Epidermal melanocyte (primary cell): Measurements from ENCODE around the gene NT5C1A.

Experiments
- DNase-seq: peaks from one replicate; pipeline ENCODE4 v3.0.0; 2011; ENCODE audit warnings: low spot score; ENCODE audit not compliant: insufficient read length

NT5C1A gene

DNA sequence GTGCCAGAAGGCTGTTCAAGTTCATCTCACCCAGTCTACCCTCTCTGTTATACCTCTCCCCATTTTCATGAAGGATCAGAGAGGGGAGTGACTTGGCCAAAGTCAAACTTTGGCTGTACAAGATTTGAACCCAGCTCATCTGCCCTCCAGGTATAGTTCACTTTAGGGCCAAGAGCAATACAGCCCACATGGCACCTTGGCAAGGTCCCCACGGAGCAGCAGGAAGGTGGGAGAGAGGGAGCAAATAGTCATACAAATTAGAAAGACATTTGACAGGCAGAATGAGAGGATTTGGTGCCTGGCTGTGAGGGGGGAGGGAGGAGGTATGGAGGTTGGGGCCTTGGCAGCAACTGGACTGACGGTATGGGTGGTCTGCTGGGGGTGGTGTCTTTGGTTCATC lies 18.3 kb upstream of the NT5C1A start:
- DNase-seq, result no peak

DNA sequence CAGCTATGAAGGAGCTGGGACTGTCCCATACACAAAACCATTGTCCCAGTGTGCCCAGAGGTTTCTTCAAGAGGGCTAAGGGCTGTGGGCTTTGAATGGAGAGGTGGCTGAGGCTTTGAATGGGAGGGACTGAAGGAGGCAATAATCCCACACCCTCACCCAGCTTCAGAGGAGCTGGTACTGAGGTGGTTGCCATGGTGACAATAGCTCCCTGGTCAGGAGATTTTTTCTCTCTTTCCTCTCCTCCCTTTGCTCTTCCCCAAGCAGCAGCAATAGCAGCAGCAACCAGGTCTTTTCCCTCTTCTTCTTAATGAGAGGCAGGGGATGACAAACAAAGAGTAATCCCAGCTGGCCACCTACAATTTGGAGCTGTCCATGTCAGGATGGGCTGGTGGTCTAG lies 17.7 kb upstream of the NT5C1A start:
- DNase-seq, result no peak

DNA sequence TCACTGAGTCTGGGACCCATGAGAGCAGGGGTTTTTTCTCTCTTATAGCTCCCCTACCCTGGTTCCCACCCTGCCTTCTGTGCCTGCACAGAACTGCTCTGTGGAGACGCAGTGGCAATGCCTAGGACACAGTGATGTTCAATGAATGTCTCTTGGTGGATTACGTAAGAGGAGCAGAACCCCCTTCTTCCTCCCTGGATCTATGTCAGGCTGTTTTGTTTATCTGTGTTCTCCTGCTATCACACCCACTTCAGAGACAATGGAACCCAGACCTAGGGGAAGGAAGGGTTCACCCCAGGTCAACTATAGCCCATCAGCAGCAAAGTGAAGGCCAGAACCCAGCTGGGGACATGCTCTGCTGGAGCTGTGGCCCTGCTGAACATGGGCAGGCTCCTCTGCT lies 17.3 kb upstream of the NT5C1A start:
- no peak for DNase-seq

DNA sequence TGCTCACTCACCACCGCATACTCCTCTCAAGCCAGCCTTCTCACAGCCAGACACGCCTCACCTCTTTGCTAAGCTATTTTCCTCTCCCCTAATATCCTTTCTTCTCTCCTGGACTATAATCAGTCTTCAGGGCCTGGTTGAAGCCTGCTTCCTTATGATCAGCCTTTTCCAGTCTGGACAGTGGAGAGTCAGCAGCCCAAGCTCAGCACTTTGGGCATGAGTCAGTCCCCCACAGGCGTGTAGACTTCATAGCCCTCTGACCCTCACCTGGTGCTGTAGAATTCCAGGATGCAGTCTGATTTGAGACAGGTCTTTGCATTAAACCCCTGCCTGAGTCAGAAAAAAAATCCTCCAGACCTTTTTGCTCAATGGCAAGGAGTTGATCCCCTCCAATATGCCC lies 16.8 kb upstream of the NT5C1A start:
- no peak for DNase-seq

DNA sequence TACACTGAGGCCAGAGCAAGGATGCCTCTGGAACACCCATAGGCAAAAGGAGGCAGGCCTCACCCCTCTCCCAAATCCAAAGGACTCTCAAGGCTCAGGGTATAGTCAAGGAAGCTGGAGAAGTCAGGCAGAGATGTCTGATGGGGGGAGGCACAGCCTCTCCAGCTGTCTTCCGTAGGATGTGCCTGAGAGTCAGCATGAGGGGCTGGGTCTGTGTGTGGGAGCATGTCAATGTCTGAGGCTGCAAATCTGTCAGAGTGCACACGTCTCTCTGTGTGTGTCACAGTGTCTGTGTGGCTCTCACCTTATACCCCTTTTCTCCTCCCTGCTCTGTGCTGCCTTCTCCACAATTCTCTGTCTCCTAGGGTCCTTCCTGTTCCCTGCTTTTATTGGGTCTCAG lies 15.3 kb upstream of the NT5C1A start:
- DNase-seq, result no peak

DNA sequence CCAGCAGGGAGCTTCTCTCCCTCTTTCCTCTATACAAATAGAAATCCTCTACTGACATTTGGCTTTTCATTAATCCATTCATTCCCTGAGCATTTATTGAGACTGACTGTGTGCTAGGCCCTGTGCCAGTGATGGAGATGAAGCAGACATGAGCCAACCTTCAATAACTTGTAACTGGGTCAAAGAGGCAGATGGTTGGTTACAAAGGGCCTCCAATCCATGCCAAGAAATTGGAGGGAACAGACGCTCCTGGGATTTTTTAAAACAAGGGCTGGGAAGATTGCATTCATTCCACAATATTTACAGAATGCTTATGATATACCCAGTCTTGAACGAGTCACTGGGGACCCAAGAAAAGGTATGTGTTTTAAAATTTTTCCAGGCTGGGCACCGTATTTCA lies 13.2 kb upstream of the NT5C1A start:
- DNase-seq, result no peak

DNA sequence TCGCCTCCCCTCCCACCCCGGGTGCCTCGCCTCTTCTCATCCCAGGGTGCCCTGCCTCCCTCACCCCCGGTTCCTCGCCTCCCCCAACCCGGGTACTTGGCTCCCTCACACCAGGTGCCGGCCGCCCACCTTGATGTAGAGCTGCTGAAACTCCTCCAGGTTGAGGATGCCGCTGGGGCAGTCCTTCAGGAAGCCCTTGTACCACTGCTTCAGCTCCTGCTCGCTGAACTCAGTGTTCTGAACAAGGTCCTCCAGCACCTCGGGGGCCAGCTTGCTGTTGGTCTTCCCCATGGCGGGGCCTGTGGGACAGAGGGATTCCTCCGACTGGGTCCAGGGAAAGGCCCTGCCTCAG lies 12.4 kb upstream of the NT5C1A start:
- no peak for DNase-seq

DNA sequence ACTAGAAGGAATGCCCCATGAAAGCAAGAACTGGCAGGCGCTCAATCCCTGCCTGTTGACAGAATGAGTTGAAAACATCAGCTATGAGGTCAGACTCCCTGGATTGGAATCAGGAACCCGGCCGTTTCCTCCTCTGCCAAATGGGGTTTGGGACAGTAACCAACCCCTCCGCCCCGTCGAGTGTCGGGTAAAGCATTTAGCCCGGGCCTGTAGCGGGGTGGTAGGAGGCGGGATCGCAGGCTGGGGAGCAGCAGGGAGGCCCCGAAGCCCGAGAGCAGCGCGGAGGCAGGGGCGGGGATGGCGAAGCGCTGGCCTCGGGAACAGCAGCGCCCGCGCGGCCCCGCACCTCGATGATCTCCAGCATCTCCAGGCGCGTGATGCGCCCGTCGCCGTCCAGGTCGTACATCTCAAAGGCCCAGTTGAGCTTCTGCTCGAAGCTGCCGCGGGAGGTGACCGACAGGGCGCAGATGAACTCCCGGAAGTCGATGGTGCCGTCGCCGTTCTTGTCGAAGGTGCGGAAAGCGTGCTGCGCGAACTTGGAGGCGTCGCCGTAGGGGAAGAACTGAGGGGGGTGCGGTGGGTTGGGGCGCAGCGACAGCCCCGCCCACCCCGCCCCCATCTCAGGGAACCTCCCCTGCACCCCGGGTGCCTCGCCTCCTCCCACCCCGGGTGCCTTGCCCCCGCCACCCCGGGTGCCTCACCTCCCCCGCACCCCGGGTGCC lies 11.8 kb upstream of the NT5C1A start:
- DNase-seq, result no peak

DNA sequence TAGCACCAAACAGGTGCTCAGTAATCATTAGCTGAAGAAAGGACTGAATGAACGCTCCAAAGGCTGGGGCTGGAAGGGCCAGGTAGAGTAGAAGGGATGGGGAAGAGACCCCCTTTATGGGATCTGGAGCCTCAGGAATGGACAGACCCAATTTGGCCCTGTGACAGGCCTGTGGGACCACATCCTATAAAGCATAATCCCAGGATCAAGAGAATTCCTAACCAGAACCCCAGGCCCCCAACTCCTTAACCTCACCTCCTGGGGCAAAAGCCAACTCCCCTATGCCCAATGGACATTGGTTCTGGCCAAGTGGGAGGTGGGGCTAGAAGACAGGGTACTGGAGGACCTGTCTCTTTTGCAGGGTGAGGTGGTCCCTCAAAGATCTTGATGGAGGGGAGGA lies 10.1 kb upstream of the NT5C1A start:
- DNase-seq, result no peak

DNA sequence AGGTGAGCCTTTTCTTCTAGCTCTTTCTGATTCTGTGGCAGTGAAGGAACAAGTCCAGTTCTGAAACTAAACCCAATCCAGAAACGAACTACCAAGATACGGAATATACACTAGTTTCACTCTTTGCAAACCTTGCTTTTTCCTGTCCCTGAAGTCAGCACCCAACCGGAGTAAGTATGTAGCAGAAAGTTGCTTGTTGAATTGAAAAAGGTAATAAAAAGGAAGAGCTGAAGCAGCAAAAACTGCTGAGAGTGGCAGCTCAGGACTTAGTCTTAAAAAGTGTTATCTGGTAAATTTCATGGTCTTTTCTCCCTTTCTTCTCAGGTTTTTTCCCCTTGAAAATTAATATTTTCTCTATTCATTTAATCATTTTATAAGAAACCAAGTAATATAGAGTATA lies 9.4 kb upstream of the NT5C1A start:
- no peak for DNase-seq

DNA sequence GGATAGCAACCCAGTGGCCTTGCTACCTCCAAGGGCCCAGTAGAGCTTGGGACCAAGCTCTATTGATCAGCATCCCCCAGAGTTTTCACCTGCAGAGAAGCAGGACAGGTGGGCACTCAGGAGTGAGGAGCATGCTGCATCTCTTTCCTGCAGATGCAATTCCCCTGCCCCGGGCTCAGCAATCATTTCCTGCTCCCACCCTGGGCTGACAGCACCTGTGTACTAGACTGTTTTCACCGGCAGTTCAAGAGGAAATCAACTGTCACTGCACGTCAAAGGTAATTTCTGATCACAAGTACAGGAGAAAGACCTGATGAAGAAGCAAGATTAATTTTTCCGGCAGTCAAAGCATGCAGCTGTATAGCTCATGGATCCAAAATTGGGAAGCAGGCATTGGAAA lies 8.8 kb upstream of the NT5C1A start:
- DNase-seq, result no peak

DNA sequence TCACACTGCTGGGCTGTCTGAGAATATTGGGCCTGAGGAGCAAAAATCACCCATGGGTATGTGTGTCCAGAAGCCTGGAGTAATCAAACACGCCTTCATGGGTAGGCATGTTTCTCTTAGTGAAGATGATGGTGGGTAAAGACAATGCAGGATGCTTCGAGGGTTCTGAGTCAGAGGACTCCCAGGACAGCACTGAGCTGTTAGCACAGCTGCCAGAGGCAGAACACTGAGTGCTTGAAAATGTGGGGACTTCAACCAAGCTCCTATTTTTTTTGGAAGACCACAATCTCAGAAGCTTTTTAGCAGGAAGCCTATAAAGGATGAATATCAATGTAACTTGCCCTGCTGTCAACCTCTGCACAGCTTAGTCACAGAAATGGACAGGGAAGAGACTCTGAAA lies 7.9 kb upstream of the NT5C1A start:
- no peak for DNase-seq

DNA sequence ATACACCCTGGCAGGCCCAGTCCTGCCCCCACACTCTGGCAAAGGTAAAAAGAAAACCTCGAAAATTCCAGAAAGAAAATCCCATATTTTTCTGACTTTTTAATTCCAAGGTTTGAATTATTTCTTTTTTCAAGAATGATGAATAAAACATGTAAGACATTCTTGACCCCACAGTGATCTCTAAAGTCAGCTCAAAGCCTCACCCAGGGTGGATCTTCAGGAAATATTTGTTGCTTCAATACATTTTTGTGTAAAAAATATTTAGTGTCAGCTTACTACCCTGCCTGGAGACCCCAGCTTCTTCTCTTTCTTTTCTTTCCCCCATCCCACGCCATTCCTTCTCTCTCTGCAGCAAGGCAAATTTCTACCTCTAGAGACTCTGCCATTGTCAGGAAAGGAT lies 7.0 kb upstream of the NT5C1A start:
- DNase-seq, result no peak

DNA sequence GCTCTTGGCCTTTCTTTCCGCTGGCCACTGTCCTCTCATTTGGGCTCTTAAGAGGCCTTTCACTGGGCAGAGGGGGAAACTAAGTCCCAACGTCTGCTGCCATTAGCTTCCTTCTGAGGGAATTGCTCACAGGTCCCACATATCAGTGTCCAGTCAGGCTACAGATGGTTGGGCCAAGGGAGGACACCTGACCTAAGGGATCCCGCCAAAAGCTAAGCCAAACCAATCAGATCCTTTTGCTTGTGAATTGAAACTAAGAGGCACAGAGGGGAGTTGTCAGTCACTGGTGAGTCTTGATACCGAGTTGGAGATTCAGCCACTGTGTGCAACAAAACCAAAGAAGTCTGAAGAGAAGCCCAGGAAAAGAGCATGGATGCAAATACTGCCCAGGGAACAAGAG lies 5.7 kb upstream of the NT5C1A start:
- DNase-seq, result no peak

DNA sequence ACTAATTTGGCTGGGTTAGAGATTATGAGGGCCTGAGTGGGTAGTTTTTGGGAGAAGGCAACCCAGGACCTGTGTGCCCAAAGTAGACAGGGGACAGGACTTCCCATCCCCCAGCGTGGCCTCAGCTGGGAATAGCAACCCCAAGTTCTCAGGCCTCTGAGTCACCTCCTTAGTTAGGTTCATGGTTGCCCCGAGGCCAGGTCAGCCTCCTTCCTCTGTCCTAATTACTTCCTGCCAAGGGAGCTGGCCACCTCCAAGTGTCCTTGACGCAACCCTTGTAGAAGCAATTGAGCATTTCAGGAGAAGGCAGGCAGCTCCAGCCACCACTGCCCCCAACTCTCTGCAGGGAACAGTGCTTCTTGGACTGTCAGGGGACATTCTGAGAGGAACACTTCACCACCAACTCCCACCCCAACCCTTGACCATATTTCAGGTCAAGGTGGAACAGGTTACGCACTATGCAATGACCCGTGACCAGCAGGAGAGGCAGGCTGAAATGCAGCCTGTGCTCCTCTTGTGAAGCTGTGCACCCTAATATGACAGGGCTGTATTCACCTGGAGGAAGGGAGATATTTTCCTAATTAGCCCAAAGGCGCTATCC lies 5.1 kb upstream of the NT5C1A start:
- DNase-seq, result no peak

DNA sequence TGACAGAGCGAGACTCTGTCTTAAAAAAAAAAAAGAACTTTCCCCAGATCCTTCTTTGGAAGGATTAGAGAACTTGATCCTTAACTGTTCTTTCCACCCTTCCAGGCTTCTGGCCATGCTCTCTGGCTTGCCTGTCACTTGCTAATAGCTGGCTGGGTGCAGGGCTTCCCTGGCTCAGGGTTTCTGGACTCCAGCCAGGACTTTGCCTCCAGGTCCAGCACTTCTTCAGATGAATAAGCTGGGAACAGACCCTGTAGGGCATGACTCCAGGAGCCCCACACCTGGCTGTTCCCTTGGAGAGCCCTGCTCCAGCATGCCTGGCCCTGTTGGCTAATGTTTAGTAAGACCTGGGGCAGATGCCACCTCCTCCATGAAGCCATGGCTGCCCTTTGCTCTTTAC lies 3.3 kb upstream of the NT5C1A start:
- no peak for DNase-seq

DNA sequence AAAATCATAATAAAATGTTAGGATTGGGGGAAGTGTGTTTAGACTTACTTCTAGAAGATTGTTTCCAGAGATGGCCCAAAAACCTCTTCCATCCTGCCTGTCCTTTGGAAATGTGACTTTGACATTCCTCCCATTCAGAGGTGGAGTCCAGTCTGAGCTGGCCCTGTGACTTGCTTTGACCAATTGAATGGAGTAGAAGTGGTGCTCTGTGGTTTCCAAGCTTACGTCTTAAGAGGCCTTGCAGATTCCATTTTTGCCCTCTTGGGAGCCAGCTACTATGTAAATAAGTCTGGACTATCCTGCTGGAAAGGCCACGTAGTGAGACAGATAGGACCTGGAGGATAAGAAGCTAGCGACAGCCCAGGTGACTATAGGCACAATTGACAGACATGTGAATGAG lies 1.3 kb upstream of the NT5C1A start:
- DNase-seq, result no peak

DNA sequence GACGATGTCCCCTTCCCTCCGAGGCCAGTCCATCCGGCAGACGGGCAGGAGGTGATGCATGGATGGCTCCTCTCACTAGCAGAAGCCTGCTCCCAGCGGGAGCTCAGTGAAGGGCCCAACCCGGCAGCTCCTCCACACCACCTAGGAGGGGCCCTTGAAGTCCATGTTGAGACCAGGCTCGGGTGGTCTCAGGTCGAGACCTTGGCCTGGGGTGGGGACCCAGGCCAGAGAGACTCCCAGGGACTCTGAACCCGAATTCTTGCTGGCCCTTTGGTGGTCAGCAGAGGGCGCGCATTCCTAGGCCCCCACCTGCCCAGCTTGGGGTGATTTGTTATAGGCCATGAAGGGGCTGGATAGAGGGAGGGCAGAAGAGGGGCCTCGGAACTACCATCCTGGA lies 642 bp upstream of the NT5C1A start:
- no peak for DNase-seq

DNA sequence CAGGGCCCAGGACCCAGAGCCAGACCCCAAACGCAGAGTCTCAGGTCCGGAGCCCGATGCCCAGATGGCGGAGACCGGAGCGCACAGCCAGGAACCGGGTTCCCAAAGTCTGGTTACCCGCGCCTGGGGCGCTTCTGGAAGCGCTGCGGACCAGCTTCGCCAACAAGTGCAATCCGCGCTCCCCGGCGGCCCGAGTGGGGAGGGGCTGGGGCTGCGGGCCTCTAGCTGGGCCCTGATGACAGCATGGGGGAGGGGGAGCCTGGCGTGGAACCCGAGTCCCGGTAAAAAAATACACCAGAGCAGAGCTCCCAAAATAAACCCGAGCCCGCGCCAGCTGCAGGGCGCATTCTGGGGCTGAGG lies 494 bp downstream of the NT5C1A start:
- no peak for DNase-seq

DNA sequence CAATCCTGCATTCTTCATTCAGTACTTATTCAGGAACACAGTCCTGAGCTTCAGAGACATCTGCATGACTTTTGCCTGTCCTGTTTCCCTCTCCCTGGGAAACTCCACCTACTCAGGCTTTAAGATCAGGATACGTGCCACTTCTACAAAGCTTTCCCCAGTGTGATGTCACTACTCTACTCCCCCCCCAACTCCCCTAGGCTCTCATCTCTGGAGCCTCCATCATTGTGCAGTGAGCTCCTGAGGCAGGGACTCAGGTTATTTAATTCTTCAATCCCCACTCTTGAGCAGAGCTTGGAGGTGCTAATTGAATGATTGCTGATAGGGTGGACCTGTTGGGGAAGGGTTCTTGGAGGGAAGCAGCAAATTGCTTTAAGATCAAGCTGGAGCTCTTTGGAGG lies 1.2 kb downstream of the NT5C1A start:
- no peak for DNase-seq

DNA sequence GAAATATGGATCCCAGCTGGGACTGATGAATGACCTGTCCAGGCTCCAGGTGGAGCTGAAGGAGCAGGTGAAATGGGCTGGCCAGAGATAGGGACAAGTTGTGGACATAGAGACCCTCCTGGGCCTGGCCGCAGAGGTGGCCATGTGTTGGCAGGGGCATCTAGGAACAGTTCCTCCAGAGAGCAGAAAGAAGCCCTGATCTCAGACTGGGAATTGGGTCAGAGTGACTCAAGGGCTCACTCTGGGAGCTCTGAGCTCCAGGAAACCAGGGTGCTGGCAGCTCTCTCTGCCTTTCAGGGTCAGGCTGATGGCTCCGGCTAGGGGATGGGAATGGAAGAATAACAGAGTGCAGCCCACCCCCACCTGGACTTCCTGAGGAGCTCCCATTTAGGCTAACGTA lies 3.0 kb downstream of the NT5C1A start:
- no peak for DNase-seq

DNA sequence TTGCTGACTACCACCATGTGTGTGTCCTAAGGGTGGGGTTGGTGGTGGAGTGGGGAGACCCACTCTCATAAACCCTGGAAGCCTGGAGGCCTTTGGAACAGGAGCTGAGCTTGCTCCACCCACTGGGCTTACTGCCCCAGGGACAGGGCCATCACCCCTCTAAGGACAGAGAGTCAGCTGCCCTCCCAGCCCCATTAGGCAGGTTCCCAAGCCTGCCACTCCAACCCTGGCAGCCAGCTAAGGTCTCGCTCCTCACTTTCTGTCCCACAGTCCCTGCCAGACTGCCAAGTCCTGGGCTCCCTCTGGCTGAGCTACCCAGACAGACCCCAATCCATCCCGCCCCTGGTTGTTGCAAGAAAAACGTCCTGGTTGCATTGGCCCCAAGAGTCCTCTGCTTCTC lies 3.8 kb downstream of the NT5C1A start:
- DNase-seq, result no peak

DNA sequence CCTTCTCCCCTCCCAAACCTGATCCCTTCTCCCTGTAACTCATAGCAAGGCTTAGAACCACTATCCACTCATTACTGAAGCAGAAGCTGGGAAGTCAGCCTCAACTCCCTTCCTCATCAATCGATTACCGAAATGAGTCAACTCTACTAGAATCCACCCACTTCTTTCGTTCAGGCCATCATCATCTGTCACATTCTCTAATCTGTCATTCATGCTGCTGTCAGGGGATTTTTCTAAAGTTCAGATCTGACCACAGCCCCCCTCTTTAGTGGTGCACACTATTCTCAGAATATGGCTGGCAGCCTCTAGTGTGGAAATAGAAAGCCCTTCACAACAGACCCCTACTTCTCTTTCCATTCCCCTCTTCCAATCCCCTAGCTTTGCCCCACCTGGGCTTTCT lies 5.1 kb downstream of the NT5C1A start:
- DNase-seq, result no peak

DNA sequence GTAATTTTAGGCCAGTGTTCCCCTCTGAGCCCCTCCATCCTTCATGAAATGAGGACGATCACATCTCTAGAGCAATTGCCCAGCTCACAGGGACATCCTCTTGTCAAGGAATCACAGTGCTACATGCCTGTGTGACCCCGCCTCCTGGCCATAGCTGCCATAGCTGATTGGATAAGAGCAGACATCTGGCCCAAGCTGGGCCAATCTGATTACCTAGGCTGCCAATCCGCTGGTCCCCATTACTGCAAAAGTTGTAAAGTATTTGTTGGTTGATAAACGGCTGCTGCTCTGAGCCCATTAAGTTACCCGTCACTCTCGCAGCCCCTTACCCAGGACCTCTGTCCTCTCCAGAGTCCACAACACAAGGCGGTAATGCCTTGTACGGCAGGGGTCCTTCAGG lies 8.3 kb downstream of the NT5C1A start:
- DNase-seq, result no peak
